GM12874 (cell line): ENCODE measurements around the gene SYTL5.

Source experiments
- CTCF ChIP-seq: IDR thresholded peaks from 2 replicates; pipeline ENCODE4 v1.5.1; 2011; ENCODE audit warnings: low read depth, mild to moderate bottlenecking, control low read depth, low read length, moderate library complexity; ENCODE audit not compliant: insufficient read depth

The SYTL5 gene

DNA sequence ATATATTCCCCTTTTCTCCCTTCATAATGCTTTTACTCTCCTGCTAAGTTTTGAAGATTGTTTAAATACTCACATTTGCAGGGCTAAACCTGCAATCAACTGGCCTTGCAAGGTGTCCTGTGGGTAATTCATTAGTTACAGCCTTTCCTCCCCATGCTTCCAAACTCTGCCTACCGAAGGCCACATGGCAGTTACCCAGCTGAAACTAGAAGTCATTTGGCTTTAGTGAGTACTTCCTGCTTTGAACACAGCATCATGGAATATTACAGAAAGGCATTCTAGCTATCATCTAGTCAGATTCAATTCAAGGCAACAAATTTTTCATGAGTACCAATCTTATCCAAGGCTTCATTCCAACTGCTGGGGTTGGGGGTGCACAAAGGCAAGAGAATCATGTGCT, 158.7 kb downstream of the SYTL5 start:
- TF ChIP-seq CTCF, result no peak

- TF ChIP-seq CTCF, result peak; percentile 15; the same call in 1 of the 2 replicates
These were observed 160.2 kb downstream of the SYTL5 start for GRCh38 chrX:38166478-38167083.

DNA sequence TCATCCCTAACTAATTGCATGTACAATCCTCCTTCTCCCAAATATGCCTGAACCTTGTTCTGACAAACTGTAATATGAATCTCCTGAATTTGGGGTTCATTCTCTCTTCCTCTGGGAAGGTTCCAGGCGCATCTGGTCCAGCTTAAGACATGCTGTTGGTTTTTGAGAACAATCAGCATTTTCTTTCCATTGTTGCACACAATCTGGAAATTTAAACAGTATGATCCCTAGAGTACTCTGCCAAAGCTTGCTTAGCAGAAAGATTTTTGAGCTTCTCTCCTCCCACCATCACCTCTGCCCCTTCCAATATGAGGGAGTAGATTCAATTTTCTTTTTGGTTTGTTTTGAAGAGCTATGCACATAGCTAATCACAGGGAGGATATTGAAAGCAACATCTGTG, 164.2 kb downstream of the SYTL5 start:
- TF ChIP-seq CTCF, result no peak

DNA sequence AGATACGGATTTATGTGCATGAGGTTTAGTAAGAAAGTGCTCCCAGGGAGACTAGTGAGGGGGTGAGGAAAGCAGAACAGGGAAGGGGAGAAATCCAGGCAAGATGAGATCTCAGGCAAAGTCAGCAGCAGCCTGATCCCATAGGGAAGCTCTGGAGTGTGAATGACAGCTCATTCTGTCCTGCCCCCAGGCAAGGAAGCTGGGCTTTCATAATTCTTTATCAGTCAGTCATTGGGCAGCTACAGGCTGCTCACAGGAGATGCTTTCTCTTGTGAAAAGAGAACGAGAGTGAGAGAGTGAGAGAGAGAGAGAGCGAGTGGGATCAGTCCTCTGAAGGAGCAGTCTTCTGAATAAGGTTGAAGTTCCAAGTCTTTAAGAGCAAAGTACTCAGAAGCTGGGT, 166.2 kb downstream of the SYTL5 start:
- no peak for TF ChIP-seq CTCF

GRCh38 chrX:38175139-38175538, 168.8 kb downstream of the SYTL5 start:
- peak; percentile 40 for TF ChIP-seq CTCF

DNA sequence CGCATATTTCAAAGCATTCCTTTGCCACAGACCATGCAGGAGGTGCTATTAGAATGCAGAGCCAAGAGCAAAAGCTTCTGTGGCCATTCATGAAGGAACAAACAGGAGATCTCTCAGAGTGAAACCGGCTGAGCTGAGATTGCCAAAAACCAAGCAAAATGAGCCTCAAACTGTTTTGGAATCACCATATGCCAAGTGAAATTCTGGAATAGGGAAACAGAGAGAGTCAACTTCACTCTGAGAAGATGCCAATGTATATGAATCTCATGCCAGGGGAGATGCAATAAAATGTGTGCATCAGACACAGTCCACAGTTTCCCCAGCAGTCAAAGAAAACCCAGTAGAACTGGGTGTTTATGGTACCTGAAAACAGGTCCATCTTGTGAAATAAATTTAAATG, 172.0 kb downstream of the SYTL5 start:
- TF ChIP-seq CTCF, result no peak
